ENCODE measurements around the gene RAB3C.

- TF ChIP-seq CTCF (IDR thresholded peaks at IDR 0.05; ENCODE audit: low read length) (no peak), EZH2 (optimal IDR thresholded peaks at IDR 0.05; ENCODE audit: low read depth, low read length) (no peak)
These were observed 218.1 kb downstream of the RAB3C start for GRCh38 chr5:58800861-58801540.
